Measurements from ENCODE around the gene FMNL3. TPM values are rescaled to one million over a fixed set of nuclear protein-coding genes. Genes with fewer than 3 reads are reported as not detected.

The FMNL3 gene
- total and polyA plus RNA-seq, 2 of the 13 experiments (the other 11 are each of a cell fraction or from before 2014, with no cell fraction given) = 0.44 to 1.1 TPM

GRCh38 chr12:49750996-49751393 lies 43.8 kb upstream of the FMNL3 start:
- peaks cover 87% of the 10 kb centered on the region for H3K79me2 ChIP-seq (ENCODE audit: insufficient read depth, low read length)
- no peak overlapping the region for H2AFZ ChIP-seq (ENCODE audit: low read length)
- no peak for DNase-seq (ENCODE audit: low spot score)
- no peak for FAIRE-seq
- in situ Hi-C loops (cut with HindIII; ENCODE audit: extremely low pct_ligation_motif_present, low pct_unique_long_range_greater_than_20kb) (no loop called here), intact Hi-C loops (cut with micrococcal nuclease; ENCODE audit: unreplicated experiment) (no loop called here)
- 74% methylated on average over 1 of the region's 1 CpG for WGBS (ENCODE audit: low lambda C conversion rate)
- no peak for TF ChIP-seq ZNF574 (CRISPR knock-in tag; IDR thresholded peaks at IDR 0.05)
- TF ChIP-seq ZSCAN5A (CRISPR knock-in tag; IDR thresholded peaks at IDR 0.05; ENCODE audit: borderline replicate concordance) = no peak
- TF ChIP-seq FOSL2 (CRISPR knock-in tag; IDR thresholded peaks at IDR 0.05) = no peak
- no peak for TF ChIP-seq HHEX (CRISPR knock-in tag; IDR thresholded peaks at IDR 0.05)
- no TSS peak for BruUV-seq (replicated peaks)
- H3K27ac ChIP-seq (ENCODE audit: extremely low read length, insufficient read depth, low read length) = no peak overlapping the region
- peaks cover 80% of the 10 kb centered on the region for H4K20me1 ChIP-seq (ENCODE audit: insufficient read depth, low read length)
- H3K9ac ChIP-seq (ENCODE audit: insufficient read depth, low read depth, low read length) = no peak overlapping the region
- ChIA-PET CTCF (ENCODE audit: low intra/inter-chr PET ratio, low total read pairs) (no interaction called here), POLR2A (interaction anchor here (2.1 kb wide), 1 partner anchor 10 kb away, joined by 16 read pairs; the partner anchor contains the start of gene TMBIM6)
- no peak overlapping the region for H3K4me3 ChIP-seq (replicated peaks in 1 of 3; ENCODE audit: insufficient read depth in 1 of 3, low read depth in 2 of 3, low read length in 3 of 3)
- H3K4me1 ChIP-seq (ENCODE audit: insufficient read depth, low read length) = peaks cover 61% of the 10 kb centered on the region
- H3K9me3 ChIP-seq (ENCODE audit: low read length) = no peaks in the 10 kb centered on the region
- ATAC-seq = no peak
- H3K27me3 ChIP-seq (ENCODE audit: control insufficient read depth in 1 of 2, insufficient read depth in 2 of 2, low read length in 2 of 2) = no peaks in the 10 kb centered on the region
- H3K36me3 ChIP-seq (replicated peaks in 1 of 2; ENCODE audit: control insufficient read depth in 1 of 2, insufficient read depth in 2 of 2, low read length in 2 of 2) = peaks cover 19 to 48% of the 10 kb centered on the region in 2 experiments
- peak overlapping the region; percentile 39 for H3K4me2 ChIP-seq (ENCODE audit: low read depth, low read length)
